Epithelial cell of esophagus (primary cell): ENCODE measurements around the gene PARD3.

ENCODE experiments used
- DNase-seq: peaks from one replicate; pipeline ENCODE4 v3.0.0; 2010; ENCODE audit warnings: low read depth
- H3K4me3 ChIP-seq: 2 replicates; pipeline ENCODE4 v1.5.1; 2011; ENCODE audit warnings: mild to moderate bottlenecking, low read length, control low read depth
- TF ChIP-seq, protein P1 (sequence below): IDR thresholded peaks from 2 replicates; pipeline ENCODE4 v1.5.1; 2011; ENCODE audit warnings: low read depth, mild to moderate bottlenecking, low read length, control low read depth, inconsistent platforms; ENCODE audit not compliant: insufficient read depth; ENCODE audit errors: missing control alignments

PARD3 gene

GRCh38 chr10:34153663-34154382 lies 661.3 kb downstream of the PARD3 start:
- no peak overlapping the region for H3K4me3 ChIP-seq
- TF ChIP-seq, protein P1, sequence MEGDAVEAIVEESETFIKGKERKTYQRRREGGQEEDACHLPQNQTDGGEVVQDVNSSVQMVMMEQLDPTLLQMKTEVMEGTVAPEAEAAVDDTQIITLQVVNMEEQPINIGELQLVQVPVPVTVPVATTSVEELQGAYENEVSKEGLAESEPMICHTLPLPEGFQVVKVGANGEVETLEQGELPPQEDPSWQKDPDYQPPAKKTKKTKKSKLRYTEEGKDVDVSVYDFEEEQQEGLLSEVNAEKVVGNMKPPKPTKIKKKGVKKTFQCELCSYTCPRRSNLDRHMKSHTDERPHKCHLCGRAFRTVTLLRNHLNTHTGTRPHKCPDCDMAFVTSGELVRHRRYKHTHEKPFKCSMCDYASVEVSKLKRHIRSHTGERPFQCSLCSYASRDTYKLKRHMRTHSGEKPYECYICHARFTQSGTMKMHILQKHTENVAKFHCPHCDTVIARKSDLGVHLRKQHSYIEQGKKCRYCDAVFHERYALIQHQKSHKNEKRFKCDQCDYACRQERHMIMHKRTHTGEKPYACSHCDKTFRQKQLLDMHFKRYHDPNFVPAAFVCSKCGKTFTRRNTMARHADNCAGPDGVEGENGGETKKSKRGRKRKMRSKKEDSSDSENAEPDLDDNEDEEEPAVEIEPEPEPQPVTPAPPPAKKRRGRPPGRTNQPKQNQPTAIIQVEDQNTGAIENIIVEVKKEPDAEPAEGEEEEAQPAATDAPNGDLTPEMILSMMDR = no peak

DNA sequence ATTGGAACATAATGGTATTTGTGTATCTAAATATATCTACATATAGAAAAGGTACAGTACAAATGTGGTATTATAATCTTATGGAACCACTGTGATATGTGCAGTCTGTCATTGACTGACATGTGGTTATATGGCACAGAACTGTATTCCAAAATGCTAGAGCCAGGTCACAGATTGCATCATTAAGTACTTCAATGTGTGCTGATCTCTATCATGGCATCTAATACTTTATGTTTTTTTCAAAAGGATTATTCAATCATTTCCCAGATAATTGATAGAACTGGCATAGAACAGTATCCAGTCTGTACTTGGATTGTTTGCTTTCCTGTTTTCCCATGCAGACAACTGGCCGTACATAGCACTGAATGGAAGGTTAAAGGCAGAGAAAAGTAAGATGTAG lies 662.7 kb downstream of the PARD3 start:
- H3K4me3 ChIP-seq = no peak overlapping the region
- TF ChIP-seq, protein P1 = no peak
- DNase-seq = no peak

More at GRCh38 chr10:34153663-34154382, 661.3 kb downstream of the PARD3 start:
- DNase-seq = no peak

DNA sequence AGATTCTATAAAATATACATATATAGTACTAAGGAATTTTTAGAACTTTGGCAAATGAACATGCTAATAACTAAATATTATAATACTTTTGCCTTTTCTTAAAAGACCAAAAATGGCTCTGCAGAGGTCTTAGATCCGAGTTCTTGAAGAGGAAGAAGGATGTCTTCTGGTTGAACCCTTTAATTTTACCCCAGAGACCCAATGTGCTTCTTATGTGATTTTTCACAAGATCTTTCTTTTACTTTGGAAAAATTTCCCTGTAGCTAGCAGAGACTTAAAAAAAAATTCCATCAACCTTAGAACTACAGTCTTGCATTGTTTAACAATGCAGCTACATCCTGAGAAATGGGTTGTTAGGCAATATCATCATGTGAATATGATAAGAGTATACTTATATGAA lies 663.2 kb downstream of the PARD3 start:
- H3K4me3 ChIP-seq = no peak overlapping the region
- TF ChIP-seq, protein P1 = no peak
- DNase-seq = no peak

GRCh38 chr10:34151481-34151880 lies 663.6 kb downstream of the PARD3 start:
- no peak for DNase-seq
- no peak overlapping the region for H3K4me3 ChIP-seq
- TF ChIP-seq, protein P1 = no peak

- no peak overlapping the region for H3K4me3 ChIP-seq
- TF ChIP-seq, protein P1 = no peak
- no peak for DNase-seq
Measured at GRCh38 chr10:34150103-34150502, 665.0 kb downstream of the PARD3 start.

- H3K4me3 ChIP-seq = no peak overlapping the region
- DNase-seq = no peak
- TF ChIP-seq, protein P1 = no peak
Measured at GRCh38 chr10:34148305-34148657, 666.8 kb downstream of the PARD3 start.
